DOHH2 (cell line): ENCODE results near the gene FGF1.

Source experiments
- H3F3A ChIP-seq: fragments of 200-600 bp; sonication (generic), shearing (Covaris generic); 2 replicates; pipeline ENCODE4 v1.6.0; 2016; ENCODE audit warnings: antibody characterized with exemption, mild to moderate bottlenecking; ENCODE audit not compliant: control insufficient read depth, insufficient read depth
- H3K27ac ChIP-seq: fragments of 200-600 bp; sonication (generic); 2 replicates; pipeline ENCODE4 v1.5.1; 2014; ENCODE audit warnings: low read depth, mild to moderate bottlenecking, low read length, moderate library complexity
- H3K27me3 ChIP-seq: fragments of 200-600 bp; sonication (generic); 2 replicates; pipeline ENCODE4 v1.6.1; 2014; ENCODE audit warnings: mild to moderate bottlenecking, low read length, mixed read lengths; ENCODE audit not compliant: control insufficient read depth
- H3K36me3 ChIP-seq: fragments of 200-600 bp; sonication (generic); 2 replicates; pipeline ENCODE4 v1.6.1; 2014; ENCODE audit warnings: mild to moderate bottlenecking, low read length, moderate library complexity, mixed read lengths; ENCODE audit not compliant: control insufficient read depth
- H3K4me1 ChIP-seq: fragments of 200-600 bp; sonication (generic); 2 replicates; pipeline ENCODE4 v1.6.1; 2014; ENCODE audit warnings: mild to moderate bottlenecking, low read length, mixed read lengths; ENCODE audit not compliant: control insufficient read depth
- H3K4me2 ChIP-seq: fragments of 200-600 bp; sonication (generic); 2 replicates; pipeline ENCODE4 v1.6.0; 2014; ENCODE audit warnings: mild to moderate bottlenecking, low read length, moderate library complexity
- H3K4me3 ChIP-seq: fragments of 200-600 bp; sonication (generic); 2 replicates; pipeline ENCODE4 v1.5.1; 2014; ENCODE audit warnings: mild to moderate bottlenecking, low read length, mixed read lengths
- H3K79me2 ChIP-seq: fragments of 200-600 bp; sonication (generic); 2 replicates; pipeline ENCODE4 v1.6.1; 2014; ENCODE audit warnings: mild to moderate bottlenecking, low read length, mixed read lengths; ENCODE audit not compliant: control insufficient read depth
- H3K9me2 ChIP-seq: fragments of 200-600 bp; sonication (generic); replicated peaks from 2 replicates; pipeline ENCODE4 v1.6.1; 2014; ENCODE audit warnings: mild to moderate bottlenecking, low read length, mixed read lengths; ENCODE audit not compliant: control insufficient read depth
- H3K9me3 ChIP-seq: fragments of 200-600 bp; sonication (generic); 2 replicates; pipeline ENCODE4 v1.6.1; 2014; ENCODE audit warnings: antibody characterized with exemption, low read length, mixed read lengths; ENCODE audit not compliant: control insufficient read depth, insufficient read depth
- H4K20me1 ChIP-seq: fragments of 200-600 bp; sonication (generic); 2 replicates; pipeline ENCODE4 v1.6.0; 2014; ENCODE audit warnings: low read depth, mild to moderate bottlenecking, antibody characterized with exemption, low read length, moderate library complexity; ENCODE audit not compliant: control insufficient read depth, insufficient read depth
- EZH2phosphoT487 ChIP-seq: fragments of 200-600 bp; sonication (generic); IDR thresholded peaks from 2 replicates; pipeline ENCODE4 v1.6.1; 2017; ENCODE audit warnings: borderline replicate concordance, mild to moderate bottlenecking, antibody characterized with exemption, low read length, moderate library complexity, mixed read lengths
- TF ChIP-seq, protein P1 (sequence below): fragments of 200-600 bp; sonication (generic); IDR thresholded peaks from one replicate; pipeline ENCODE4 v1.5.1; 2014; ENCODE audit warnings: antibody characterized with exemption, mild to moderate bottlenecking, low read depth, low read length; ENCODE audit not compliant: poor library complexity, severe bottlenecking

FGF1 gene

DNA sequence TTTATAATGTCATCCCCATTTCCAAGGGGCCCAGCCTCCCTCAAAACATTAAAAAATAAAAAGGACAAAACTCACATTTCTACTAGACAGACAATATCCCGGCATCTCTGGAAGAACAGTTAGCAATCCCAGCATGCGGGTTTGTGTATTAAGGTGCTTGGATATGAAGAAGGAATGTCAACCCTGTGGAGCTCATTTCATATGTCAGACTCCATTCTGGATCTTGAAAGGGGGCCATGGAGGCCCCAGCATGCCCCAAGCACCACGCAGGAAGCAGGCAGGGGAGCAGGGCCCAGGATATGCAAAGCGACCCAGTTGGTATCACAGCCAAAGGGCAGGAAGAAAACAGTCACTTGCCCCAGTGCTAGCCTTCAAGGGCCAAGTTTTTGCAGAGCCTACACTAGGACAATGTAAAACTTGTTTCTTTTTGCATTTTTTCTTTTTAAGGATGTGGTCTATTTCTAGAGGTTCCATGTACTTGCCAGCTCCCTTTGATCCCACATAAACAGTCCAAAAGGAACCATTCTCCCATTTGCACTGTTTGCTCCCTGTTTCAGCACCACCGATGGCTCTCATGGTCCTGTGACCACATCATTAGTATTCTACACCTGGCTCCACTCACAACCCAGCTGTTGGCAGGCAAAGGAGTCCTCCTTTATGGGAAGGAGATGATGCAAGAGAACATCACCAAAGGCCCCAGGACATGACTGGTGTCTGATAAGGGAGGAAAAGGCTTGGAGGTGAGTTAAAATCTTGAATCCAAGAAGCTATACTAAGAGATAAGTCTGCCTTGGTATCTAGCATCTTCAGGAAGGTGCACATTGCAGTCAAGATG is 58.3 kb downstream of the FGF1 start:
- Histone ChIP-seq H3K9me2 (no peaks in the 10 kb centered on the region), H4K20me1 (no peaks in the 10 kb centered on the region), H3K9me3 (no peaks in the 10 kb centered on the region), H3K27me3 (no peaks in the 10 kb centered on the region), H3K4me3 (no peak overlapping the region), H3K79me2 (no peaks in the 10 kb centered on the region), H3K4me2 (no peak overlapping the region), H3K36me3 (no peaks in the 10 kb centered on the region), H3F3A (no peaks in the 10 kb centered on the region), H3K27ac (no peak overlapping the region), H3K4me1 (no peaks in the 10 kb centered on the region)
- TF ChIP-seq EZH2phosphoT487 = no peak
- TF ChIP-seq, protein P1, sequence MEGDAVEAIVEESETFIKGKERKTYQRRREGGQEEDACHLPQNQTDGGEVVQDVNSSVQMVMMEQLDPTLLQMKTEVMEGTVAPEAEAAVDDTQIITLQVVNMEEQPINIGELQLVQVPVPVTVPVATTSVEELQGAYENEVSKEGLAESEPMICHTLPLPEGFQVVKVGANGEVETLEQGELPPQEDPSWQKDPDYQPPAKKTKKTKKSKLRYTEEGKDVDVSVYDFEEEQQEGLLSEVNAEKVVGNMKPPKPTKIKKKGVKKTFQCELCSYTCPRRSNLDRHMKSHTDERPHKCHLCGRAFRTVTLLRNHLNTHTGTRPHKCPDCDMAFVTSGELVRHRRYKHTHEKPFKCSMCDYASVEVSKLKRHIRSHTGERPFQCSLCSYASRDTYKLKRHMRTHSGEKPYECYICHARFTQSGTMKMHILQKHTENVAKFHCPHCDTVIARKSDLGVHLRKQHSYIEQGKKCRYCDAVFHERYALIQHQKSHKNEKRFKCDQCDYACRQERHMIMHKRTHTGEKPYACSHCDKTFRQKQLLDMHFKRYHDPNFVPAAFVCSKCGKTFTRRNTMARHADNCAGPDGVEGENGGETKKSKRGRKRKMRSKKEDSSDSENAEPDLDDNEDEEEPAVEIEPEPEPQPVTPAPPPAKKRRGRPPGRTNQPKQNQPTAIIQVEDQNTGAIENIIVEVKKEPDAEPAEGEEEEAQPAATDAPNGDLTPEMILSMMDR = no peak

- no peaks in the 10 kb centered on the region for H3K36me3 ChIP-seq
These were observed 59.1 kb downstream of the FGF1 start for GRCh38 chr5:142626786-142627185.

GRCh38 chr5:142626099-142626498 is 59.8 kb downstream of the FGF1 start:
- H4K20me1 ChIP-seq = no peaks in the 10 kb centered on the region
- no peaks in the 10 kb centered on the region for H3K79me2 ChIP-seq
- no peak overlapping the region for H3K4me3 ChIP-seq
- no peak overlapping the region for H3K4me2 ChIP-seq
- H3K36me3 ChIP-seq = no peaks in the 10 kb centered on the region
- no peaks in the 10 kb centered on the region for H3K27me3 ChIP-seq
- TF ChIP-seq, protein P1 = no peak
- TF ChIP-seq EZH2phosphoT487 = no peak
- H3F3A ChIP-seq = no peaks in the 10 kb centered on the region
- no peaks in the 10 kb centered on the region for H3K4me1 ChIP-seq
- H3K27ac ChIP-seq = no peak overlapping the region
- H3K9me2 ChIP-seq = no peaks in the 10 kb centered on the region
- no peaks in the 10 kb centered on the region for H3K9me3 ChIP-seq

More at GRCh38 chr5:142626786-142627185, 59.1 kb downstream of the FGF1 start:
- Histone ChIP-seq H3F3A (no peaks in the 10 kb centered on the region), H3K4me2 (no peak overlapping the region), H4K20me1 (no peaks in the 10 kb centered on the region), H3K27me3 (no peaks in the 10 kb centered on the region), H3K79me2 (no peaks in the 10 kb centered on the region), H3K4me1 (no peaks in the 10 kb centered on the region), H3K4me3 (no peak overlapping the region), H3K27ac (no peak overlapping the region), H3K9me2 (no peaks in the 10 kb centered on the region), H3K9me3 (no peaks in the 10 kb centered on the region)
- TF ChIP-seq EZH2phosphoT487 = no peak
- TF ChIP-seq, protein P1 = no peak
